HL-60 (cell line): ENCODE measurements around the gene ZSWIM7.

ENCODE experiments used
- DNase-seq, 2 experiments: peaks; one replicate each; pipeline ENCODE4 v3.0.0-alpha.2; 2010 to 2020; ENCODE audit warnings: low read depth in 1 of 2, low spot score in 1 of 2
- H3K27ac ChIP-seq: fragments of 250-450 bp; sonication (Bioruptor Pico); replicated peaks from 2 replicates; pipeline ENCODE4 v1.5.1; 2020; ENCODE audit warnings: mild to moderate bottlenecking, moderate library complexity
- H3K27me3 ChIP-seq: fragments of 250-450 bp; sonication (Bioruptor Pico); 2 replicates; pipeline ENCODE4 v1.5.1; 2021; ENCODE audit warnings: mild to moderate bottlenecking, moderate library complexity; ENCODE audit not compliant: insufficient read depth, poor library complexity, severe bottlenecking
- H3K4me3 ChIP-seq: replicated peaks from 2 replicates; pipeline ENCODE4 v1.5.1; 2011; ENCODE audit warnings: mild to moderate bottlenecking, control low read depth, low read length; ENCODE audit not compliant: insufficient read depth
- CTCF ChIP-seq: IDR thresholded peaks from one replicate; pipeline ENCODE4 v1.5.1; 2011; ENCODE audit warnings: low read length, control low read depth, inconsistent platforms; ENCODE audit not compliant: insufficient read depth
- GABPA ChIP-seq: IDR thresholded peaks from 2 replicates; pipeline ENCODE4 v1.6.1; 2012; ENCODE audit warnings: low read depth
- POLR2AphosphoS5 ChIP-seq: IDR thresholded peaks from 2 replicates; pipeline ENCODE4 v1.6.1; 2012; ENCODE audit warnings: low read depth
- REST ChIP-seq: IDR thresholded peaks from 2 replicates; pipeline ENCODE4 v1.6.1; 2012; ENCODE audit warnings: low read depth; ENCODE audit not compliant: insufficient replicate concordance
- SPI1 ChIP-seq: IDR thresholded peaks from 2 replicates; pipeline ENCODE4 v1.6.1; 2012; ENCODE audit warnings: low read depth, mild to moderate bottlenecking, borderline replicate concordance

ZSWIM7 gene

GRCh38 chr17:15930426-15930825, 69.1 kb downstream of the ZSWIM7 start:
- Histone ChIP-seq H3K4me3 (no peak overlapping the region), H3K27ac (no peak overlapping the region), H3K27me3 (no peaks in the 10 kb centered on the region)
- TF ChIP-seq GABPA (no peak), SPI1 (no peak), CTCF (no peak), REST (no peak), POLR2AphosphoS5 (no peak)
- DNase-seq, result no peak

- Histone ChIP-seq H3K4me3 (no peak overlapping the region), H3K27me3 (no peaks in the 10 kb centered on the region), H3K27ac (no peak overlapping the region)
- DNase-seq, result no peak
- TF ChIP-seq GABPA (no peak), CTCF (no peak), POLR2AphosphoS5 (no peak), SPI1 (no peak), REST (no peak)
Observed at GRCh38 chr17:15929941-15930340, 69.6 kb downstream of the ZSWIM7 start.

GRCh38 chr17:15928286-15928785, 71.2 kb downstream of the ZSWIM7 start:
- DNase-seq, result no peak
- peak overlapping the region; percentile 57 for H3K27ac ChIP-seq
- H3K4me3 ChIP-seq, result 0 out of 2 replicates have a peak overlapping the region, but pooled peaks have one; percentile 6
- TF ChIP-seq POLR2AphosphoS5 (no peak), GABPA (no peak), REST (no peak), SPI1 (no peak), CTCF (no peak)
- no peaks in the 10 kb centered on the region for H3K27me3 ChIP-seq
